Hepatocyte (in vitro differentiated cells): ENCODE results near the gene TK1.

Experiments used
- EZH2 ChIP-seq: fragments of 200-600 bp; sonication (generic); IDR thresholded peaks from 2 replicates; pipeline ENCODE4 v1.6.1; 2016; ENCODE audit warnings: antibody characterized with exemption, mild to moderate bottlenecking, borderline replicate concordance
- TF ChIP-seq, protein P1 (sequence below): fragments of 200-600 bp; sonication (generic); IDR thresholded peaks from 2 replicates; pipeline ENCODE4 v1.5.1; 2016; ENCODE audit warnings: antibody characterized with exemption, mild to moderate bottlenecking; ENCODE audit not compliant: poor library complexity

- TF ChIP-seq EZH2 = no peak
- TF ChIP-seq, protein P1, sequence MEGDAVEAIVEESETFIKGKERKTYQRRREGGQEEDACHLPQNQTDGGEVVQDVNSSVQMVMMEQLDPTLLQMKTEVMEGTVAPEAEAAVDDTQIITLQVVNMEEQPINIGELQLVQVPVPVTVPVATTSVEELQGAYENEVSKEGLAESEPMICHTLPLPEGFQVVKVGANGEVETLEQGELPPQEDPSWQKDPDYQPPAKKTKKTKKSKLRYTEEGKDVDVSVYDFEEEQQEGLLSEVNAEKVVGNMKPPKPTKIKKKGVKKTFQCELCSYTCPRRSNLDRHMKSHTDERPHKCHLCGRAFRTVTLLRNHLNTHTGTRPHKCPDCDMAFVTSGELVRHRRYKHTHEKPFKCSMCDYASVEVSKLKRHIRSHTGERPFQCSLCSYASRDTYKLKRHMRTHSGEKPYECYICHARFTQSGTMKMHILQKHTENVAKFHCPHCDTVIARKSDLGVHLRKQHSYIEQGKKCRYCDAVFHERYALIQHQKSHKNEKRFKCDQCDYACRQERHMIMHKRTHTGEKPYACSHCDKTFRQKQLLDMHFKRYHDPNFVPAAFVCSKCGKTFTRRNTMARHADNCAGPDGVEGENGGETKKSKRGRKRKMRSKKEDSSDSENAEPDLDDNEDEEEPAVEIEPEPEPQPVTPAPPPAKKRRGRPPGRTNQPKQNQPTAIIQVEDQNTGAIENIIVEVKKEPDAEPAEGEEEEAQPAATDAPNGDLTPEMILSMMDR = no peak
Observed at GRCh38 chr17:78226055-78226758, 39.4 kb upstream of the TK1 start.
